ENCODE results near the gene IFTAP. TPM values are rescaled to one million over a fixed set of nuclear protein-coding genes. Genes with fewer than 3 reads are reported as not detected.

The IFTAP gene
- total RNA-seq, 1 donor from 2014 or later = 7.1 TPM

DNA sequence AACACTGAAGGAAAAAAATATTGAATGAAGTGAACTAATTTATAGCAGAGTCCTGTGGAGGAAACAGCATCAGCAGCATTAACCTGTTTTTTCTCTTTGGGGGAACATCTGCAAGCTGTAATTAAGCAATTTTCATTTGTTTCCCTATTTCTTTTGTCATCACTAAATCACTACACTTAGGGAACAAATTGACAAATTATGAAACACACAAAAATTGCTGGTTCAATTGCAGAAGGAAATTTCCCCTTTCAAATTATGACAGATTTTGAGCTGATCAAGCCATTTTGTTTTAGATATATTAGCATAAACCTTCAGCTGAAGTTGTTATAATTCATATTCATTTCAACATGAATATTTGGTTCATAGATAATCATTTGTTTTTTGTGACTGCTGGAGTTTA, 25.9 kb downstream of the IFTAP start:
- intact Hi-C loops (cut with DNase I) = no loop called here
- Histone ChIP-seq H3K27ac (no peak overlapping the region), H3K9me3 (no peaks in the 10 kb centered on the region), H3K4me1 (no peaks in the 10 kb centered on the region), H3K36me3 (no peaks in the 10 kb centered on the region), H3K27me3 (no peaks in the 10 kb centered on the region), H3K4me3 (no peak overlapping the region)
- DNase-seq (ENCODE audit: low spot score in 2 of 2) = no peak
- TF ChIP-seq, protein P1, sequence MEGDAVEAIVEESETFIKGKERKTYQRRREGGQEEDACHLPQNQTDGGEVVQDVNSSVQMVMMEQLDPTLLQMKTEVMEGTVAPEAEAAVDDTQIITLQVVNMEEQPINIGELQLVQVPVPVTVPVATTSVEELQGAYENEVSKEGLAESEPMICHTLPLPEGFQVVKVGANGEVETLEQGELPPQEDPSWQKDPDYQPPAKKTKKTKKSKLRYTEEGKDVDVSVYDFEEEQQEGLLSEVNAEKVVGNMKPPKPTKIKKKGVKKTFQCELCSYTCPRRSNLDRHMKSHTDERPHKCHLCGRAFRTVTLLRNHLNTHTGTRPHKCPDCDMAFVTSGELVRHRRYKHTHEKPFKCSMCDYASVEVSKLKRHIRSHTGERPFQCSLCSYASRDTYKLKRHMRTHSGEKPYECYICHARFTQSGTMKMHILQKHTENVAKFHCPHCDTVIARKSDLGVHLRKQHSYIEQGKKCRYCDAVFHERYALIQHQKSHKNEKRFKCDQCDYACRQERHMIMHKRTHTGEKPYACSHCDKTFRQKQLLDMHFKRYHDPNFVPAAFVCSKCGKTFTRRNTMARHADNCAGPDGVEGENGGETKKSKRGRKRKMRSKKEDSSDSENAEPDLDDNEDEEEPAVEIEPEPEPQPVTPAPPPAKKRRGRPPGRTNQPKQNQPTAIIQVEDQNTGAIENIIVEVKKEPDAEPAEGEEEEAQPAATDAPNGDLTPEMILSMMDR (IDR thresholded peaks at IDR 0.05) = no peak

DNA sequence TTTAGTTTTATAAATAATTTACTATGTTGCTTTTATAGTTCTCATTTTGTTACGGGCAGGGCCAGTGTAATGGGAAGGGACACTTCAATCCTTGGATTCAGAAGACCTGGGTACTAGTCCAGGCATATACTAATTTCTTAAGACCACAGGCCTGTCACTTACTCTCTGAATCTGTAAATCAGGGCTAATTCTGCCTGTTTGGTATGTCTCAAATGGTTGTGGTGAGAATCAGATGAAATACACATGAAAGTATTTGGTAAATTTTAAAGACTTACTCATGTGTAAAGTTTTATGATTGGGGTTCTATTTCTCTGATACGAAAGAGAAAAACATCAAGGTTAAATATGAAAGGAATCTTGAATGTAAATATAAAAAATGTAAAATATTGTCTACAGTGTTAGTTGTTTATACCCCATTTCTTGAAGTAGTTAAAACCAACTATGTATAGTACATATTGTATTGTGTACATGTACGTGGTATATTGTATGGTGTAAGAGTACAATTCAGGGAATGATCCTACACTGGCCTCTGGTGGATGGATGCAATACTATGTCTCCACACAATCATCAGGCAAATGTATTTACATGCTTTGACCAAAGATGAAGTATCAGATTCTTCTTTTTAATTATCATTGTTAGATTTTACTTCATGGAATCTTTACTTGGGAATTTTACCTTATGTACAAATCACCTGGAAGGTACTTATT, 28.3 kb downstream of the IFTAP start:
- Histone ChIP-seq H3K9me3 (no peaks in the 10 kb centered on the region), H3K4me3 (no peak overlapping the region), H3K4me1 (no peaks in the 10 kb centered on the region), H3K36me3 (no peaks in the 10 kb centered on the region), H3K27ac (no peak overlapping the region), H3K27me3 (no peaks in the 10 kb centered on the region)
- DNase-seq (ENCODE audit: low spot score in 2 of 2) = no peak
- intact Hi-C loops (cut with DNase I) = no loop called here
- TF ChIP-seq, protein P1 (IDR thresholded peaks at IDR 0.05) = peak; percentile 14 to 46 (median 38)

DNA sequence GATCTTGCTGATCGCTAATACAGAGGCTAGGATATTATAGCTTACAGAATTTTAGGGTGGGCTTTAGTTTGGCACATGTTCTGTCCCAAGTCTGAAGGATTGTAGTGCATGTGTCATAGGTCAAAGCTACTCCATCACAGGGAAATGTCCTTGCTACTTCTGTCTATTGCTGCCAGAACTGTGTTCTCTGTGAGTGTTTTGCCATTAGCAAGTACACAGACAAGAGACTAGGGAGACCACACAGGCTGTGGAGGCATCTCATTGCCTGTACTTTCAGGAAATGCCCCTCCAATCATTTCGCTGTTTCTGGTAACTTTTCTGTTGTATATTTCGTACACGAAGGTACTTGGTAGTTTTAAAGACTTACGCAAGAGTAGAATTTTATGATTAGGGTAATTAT, 29.2 kb downstream of the IFTAP start:
- H3K36me3 ChIP-seq = no peaks in the 10 kb centered on the region
- intact Hi-C loops (cut with DNase I) = no loop called here
- TF ChIP-seq, protein P1 (IDR thresholded peaks at IDR 0.05) = no peak

DNA sequence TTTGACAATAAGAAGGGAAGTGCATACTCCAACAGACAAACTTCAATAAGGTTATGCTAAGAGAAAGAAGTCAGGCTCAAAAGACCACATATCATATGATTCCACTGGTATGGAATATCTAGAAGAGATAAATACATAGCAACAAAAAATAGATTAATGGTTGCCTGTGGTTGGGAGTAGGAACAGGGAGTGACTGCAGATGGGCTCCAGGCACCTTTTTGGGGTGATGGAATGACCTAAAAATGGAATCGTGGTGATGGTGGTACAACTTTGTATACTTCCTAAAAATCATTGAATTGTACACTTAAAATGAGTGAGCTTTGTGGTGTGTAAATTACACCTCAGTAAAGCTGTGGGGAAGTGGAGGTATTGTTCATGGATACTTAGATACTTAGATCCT, 32.7 kb downstream of the IFTAP start:
- intact Hi-C loops (cut with DNase I) = no loop called here
- H3K36me3 ChIP-seq = no peaks in the 10 kb centered on the region

More for the DNA sequence above, 29.2 kb downstream of the IFTAP start:
- Histone ChIP-seq H3K4me3 (no peak overlapping the region), H3K27me3 (no peaks in the 10 kb centered on the region), H3K9me3 (no peaks in the 10 kb centered on the region), H3K4me1 (no peaks in the 10 kb centered on the region), H3K27ac (no peak overlapping the region)
- no peak for DNase-seq (ENCODE audit: low spot score in 2 of 2)

DNA sequence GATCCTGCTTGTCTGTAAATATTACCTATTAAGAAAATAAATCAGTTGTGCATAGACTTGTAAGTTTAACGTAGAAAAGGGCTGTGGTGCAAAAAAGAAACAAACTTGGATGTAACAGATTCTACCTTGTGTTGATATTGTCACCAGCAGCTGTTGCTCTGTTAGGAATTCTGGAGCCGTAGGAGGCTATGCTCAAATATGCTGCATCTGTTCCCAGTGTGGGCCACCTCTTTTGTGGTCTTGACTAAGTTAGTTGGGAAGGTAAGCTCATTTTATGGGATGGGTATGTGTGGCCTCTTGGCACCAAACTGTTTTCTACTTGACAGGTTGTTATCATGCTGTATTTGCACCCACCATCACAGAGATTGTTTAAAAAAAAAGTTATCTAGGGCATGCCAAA, 33.2 kb downstream of the IFTAP start:
- no peaks in the 10 kb centered on the region for H3K27me3 ChIP-seq

More for the DNA sequence above, 32.7 kb downstream of the IFTAP start:
- no peaks in the 10 kb centered on the region for H3K9me3 ChIP-seq
- DNase-seq (ENCODE audit: low spot score in 2 of 2) = no peak
- TF ChIP-seq, protein P1 (IDR thresholded peaks at IDR 0.05) = no peak
- H3K27ac ChIP-seq = no peak overlapping the region
- H3K27me3 ChIP-seq = no peaks in the 10 kb centered on the region
- no peak overlapping the region for H3K4me3 ChIP-seq
- no peaks in the 10 kb centered on the region for H3K4me1 ChIP-seq

More for the DNA sequence above, 33.2 kb downstream of the IFTAP start:
- Histone ChIP-seq H3K4me3 (no peak overlapping the region), H3K27ac (no peak overlapping the region), H3K9me3 (no peaks in the 10 kb centered on the region), H3K36me3 (no peaks in the 10 kb centered on the region), H3K4me1 (no peaks in the 10 kb centered on the region)
- no peak for DNase-seq (ENCODE audit: low spot score in 2 of 2)
- intact Hi-C loops (cut with DNase I) = no loop called here
- TF ChIP-seq, protein P1 (IDR thresholded peaks at IDR 0.05) = no peak

Data from ascending aorta (tissue), 2 donors.